Raji (cell line): ENCODE measurements around the gene DTWD2.

Source experiments
- POLR2A ChIP-seq: IDR thresholded peaks from 2 replicates; pipeline ENCODE4 v1.6.1; 2011; ENCODE audit warnings: low read depth, low read length, control low read depth; ENCODE audit not compliant: insufficient read depth

The DTWD2 gene

GRCh38 chr5:118963169-118963568 lies 25.2 kb downstream of the DTWD2 start:
- no peak for TF ChIP-seq POLR2A

DNA sequence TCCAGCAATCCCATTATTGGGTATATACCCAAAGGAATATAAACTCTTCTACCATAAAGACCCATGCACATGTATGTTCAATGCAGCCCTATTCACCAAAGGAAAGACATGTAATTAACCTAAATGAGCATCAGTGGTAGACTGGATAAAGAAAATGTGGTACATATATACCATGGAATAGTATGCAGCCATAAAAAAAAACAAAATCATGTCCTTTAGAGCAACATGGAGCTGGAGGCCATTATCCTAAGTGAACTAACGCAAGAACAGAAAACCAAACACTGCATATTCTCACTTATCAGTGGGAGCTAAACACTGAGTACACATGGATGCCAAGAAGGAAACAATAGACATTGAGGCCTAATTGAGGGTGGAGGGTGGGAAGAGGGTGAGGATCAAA lies 27.8 kb downstream of the DTWD2 start:
- no peak for TF ChIP-seq POLR2A

DNA sequence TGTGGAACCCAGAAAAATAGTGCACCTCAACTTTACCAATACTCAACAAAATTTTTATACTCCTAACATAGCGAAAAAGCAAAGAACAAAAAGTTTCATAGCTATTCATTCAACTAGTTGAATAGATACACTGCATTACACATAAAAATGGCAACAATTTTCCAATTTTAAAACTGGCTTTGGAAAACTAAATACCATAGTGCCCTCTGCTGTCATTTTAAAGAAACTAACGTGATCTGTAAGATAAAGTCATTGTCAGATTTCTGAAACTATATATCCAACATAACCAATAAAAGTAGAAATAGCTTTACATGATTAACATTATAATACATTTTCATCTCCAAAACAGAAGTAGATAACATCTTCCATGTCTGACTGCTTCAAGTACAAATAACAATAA lies 31.6 kb downstream of the DTWD2 start:
- no peak for TF ChIP-seq POLR2A

DNA sequence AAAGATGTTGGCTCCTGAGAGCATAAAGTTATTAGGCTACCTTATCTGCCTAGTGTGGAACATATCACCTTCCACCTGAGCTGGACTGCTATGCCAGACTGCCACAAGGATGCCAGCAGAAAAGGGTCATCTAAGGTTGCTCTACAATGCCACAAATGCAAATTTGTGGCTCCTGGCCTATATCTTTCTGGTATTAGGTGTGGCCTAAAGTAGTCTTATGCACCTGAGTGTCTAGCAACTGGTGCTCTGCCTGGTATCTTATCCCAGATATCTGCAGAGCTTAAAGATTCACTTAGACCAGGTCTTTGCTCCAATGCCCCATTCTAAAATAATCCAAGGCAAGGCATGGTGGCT lies 34.7 kb downstream of the DTWD2 start:
- TF ChIP-seq POLR2A: no peak

DNA sequence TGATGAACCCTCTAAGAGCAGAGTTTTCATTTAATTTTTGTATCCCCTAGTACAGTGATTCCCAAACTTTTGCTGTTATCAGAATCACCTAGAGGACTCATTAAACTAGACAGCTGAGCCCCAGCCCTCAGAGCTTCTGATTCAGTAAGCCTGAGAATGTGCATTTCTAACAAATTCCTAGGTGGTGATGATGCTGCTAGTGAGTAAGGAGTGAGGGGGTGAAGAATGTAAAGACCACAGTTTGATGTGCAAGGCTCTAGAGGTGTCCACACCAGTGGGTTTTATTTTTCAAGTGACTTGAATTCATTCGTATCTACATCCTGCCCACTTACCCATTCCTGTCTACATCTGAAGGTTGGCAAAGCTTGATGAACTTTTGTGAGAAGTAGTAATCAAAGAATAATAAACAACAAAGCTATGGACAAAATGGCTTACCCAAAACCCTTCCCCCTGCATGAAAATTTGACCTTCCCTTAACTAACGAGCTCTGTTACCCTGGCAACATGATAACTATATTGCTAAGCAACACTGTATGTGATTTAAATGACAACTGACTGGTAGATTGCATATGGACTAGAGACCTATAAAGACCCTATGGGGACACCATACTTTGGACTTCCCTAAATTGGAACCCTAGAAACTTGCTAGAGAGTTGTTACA lies 35.2 kb downstream of the DTWD2 start:
- no peak for TF ChIP-seq POLR2A

DNA sequence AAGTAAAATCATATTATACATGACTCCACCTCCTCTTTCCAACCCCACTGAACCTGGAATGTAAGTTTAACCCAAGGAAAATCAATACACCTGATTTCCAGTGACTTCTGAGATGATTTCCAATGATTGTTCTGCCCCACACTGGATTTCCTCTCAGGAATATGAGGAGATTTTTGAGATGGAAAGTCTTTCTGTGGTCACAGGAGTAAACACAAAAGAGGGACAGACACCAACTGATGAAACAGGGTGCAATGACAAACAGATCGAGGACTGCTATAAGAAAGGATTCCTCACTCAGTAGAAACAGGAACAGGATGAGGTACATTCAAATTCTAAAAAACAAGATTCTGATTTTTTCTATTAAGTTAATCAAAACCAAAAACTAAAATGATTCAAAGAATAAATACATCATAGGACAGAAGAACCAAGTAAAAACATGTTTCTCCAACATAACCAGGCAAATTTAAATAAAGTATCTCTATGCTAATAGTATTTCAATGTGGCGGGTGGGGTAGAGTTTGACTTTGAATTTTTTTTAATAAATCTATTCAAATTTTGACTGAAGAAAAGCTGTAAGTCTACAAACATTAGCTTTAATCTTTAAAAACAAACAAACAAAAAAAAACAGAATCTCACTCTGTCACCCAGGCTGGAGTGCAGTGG lies 42.1 kb downstream of the DTWD2 start:
- TF ChIP-seq POLR2A: no peak

DNA sequence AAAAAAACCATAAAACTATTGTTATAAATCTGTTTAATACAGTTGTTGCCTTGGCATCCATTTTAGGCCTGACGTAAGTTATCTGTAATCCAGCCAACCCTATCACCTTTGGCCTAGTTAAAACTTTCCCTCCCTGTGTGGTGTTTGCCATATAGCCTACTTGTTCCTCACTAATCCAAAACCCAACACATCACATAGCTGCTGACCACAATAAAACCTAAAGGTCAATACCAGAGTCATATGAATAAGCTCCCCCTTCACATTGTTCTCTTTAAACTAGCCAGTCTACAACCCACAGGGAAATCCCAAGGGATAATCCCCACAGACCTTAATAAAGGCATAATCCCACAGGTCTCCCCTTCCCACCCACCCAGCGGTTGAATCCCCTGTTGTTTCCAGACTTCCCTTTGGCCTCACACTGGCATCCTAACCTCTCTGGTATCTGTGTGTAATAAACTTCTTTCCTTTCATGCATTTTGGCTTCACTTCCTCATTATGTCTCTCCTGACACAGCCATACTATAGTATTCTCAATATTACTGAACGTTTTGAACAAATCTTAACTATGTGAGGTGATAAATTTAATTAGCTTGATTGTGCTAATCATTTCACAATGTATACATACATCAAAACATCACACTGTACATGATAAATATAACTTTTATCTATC lies 50.8 kb downstream of the DTWD2 start:
- no peak for TF ChIP-seq POLR2A

DNA sequence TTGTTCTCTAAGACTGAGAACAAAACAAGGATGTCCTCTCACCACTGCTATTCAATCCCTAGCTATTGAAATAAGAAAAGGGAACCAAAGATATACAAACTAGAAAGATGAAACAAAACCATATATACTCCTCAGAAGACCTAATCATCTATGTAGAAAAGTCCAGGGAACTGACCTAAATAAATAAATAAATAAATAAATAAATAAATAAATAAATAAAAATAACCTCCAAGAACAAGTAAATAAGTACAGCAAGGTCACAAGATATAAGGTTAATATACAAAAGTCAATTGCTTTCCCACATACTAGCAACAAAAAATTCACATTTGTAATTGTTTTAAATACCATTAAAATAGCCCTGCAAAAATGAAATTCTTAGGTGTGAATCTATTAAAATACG lies 54.6 kb downstream of the DTWD2 start:
- no peak for TF ChIP-seq POLR2A

DNA sequence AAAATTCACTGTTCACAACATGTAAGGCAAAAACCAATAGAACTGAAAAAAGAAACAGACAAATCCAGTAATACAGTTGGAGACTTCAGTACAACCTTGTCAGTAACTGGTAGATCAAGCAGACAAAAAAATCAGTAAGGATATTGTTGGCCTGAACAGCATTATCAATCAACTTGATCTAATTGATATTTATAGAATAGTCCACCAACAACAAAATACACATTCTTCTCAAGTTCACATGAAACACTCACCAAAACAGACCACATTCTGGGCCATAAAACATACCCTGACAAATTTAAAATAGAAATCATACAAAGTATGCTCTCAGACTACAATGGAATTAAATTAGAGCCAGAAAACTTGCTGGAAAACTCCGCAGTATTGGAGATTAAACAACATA lies 56.8 kb downstream of the DTWD2 start:
- TF ChIP-seq POLR2A: no peak

DNA sequence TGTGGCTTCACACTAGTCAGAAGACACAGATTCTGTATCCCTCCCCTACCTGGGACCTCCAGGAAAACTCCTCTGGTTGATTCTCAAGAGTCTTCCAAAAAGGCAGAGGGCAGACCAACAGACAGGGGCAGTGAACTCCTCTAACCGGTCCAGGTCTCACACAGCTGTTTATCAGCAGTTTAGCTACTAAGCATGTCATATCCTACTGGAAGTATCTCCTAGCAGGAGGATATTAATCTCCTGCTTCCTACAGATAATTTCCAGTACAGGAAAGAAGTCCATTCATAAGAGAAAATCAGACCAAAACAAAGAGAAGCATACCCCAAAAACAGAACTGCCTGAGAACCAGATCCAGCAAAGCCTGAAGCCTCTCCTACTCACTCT lies 64.3 kb downstream of the DTWD2 start:
- TF ChIP-seq POLR2A: no peak

DNA sequence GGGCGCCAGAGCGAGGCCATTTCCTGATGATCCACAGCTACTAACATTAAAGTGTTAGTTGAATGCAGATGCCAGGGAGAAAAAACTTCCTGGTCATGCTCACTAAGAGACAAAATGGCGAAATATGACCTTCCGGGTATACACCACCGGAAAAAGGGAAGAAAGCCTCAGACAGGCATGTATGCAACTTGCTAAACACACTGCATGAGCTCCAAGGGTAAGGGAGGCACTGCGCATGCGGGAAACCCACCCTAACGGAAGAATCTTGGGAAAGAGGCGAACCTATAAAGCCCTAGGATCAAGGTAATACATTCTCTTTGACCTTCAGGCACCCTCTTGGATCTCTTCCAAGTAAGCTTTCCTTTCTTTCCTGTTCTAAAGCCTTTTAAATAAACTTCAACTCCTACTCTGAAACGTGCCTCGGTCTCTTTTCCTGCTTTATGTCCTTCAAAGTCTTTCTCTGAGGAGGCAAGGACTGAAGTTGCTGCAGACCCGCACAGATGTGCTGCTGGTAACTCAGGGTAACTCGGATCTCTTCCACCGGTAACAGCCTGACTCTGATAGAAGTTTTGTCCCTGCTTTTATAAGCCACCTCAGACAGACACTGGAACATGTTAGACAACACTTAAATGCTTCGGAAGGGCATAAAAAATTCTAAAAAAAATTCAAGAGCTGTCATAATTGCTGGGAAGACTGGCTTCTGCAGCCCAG lies 64.9 kb downstream of the DTWD2 start:
- TF ChIP-seq POLR2A: no peak

DNA sequence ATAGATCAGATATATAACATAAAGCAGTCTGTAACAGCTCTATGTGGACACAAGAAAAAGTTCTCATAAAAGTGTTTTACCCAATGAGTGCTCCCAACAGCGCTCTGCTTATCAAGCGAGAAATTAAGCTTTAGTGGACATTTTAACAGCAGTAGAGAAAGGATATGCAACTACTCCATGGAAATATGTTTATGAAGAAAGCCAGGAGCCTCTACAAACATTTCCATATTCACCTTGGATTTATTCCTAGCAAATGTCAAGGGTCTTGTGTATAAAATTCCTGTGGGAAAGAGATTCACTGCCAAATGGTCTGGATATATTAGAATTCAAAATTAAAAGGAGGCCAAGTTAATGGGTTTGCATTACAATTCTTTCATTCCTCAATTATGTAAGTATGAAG lies 66.5 kb downstream of the DTWD2 start:
- TF ChIP-seq POLR2A: no peak

DNA sequence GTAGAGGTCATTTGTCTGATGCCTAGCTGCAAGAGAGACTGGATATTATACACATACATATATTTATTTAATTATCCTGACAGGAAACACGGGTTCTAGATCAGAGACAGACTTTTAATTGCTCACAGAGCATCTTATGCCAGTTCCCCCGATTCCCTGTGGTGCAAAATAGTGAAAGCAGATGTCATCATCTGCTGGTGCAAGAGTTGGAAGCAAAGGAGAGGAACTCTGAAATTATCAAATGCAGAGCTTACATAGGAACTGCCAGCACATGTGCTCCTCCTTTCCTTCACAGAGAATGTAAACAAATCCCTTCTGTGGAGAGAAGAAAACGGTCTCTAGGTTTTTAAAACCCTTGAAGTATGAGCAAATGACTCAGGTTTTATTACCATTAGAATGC lies 69.3 kb downstream of the DTWD2 start:
- TF ChIP-seq POLR2A: no peak

DNA sequence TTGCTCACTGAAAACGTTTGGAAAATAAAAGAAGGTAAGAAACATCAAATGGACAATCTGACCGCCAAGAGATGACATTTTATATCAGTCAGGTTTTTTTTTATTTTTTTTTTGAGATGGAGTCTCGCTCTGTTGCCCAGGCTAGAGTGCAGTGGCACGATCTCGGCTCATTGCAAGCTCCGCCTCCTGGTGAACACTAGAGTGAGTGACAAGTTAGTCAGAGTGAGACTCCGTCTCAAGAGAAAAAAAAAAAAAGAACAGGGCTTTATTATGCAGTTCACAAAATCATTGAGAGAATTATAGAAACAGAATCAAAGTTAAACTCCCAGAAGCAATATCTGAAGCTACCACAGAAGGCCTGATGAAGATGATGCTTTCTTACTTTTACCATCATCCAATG lies 70.1 kb downstream of the DTWD2 start:
- TF ChIP-seq POLR2A: no peak

- TF ChIP-seq POLR2A: no peak
Observed at GRCh38 chr5:118906947-118907346, 81.4 kb downstream of the DTWD2 start.

GRCh38 chr5:118905196-118905595 lies 83.2 kb downstream of the DTWD2 start:
- no peak for TF ChIP-seq POLR2A
